ENCODE results near the gene RCOR1.

DNA sequence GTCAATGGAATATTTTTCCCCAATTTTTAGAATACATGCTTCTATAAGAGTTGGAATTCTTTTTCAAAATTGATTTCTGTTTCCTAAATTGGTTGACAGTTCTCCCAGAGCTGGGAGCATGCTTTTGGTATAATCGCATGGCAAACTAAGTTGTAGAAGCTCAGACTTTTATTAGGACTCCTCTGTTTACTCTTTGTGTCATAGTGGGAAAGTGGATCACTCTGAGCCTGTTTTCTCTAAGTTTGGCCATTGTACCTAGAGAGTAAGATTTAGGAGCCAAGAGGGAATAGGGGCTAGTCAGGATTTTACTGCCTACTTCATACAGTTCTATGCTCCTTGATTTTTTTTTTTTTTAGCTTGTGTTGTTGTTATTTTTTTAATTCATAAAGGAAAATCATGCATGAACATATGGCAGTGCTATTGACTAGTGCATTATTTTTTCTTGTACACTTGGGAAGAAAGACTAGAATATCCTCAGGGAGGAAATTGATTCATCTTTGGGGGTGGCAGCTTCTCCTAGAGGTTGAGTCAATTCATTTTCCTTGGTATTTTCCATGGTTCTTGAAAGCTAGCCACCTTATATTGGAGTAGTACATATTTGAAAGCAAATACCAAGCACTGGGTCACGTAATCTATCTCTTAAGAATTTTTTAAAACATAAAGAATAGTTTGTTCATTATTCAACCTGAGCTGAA, 107.1 kb downstream of the RCOR1 start:
- TF ChIP-seq CEBPB (IDR thresholded peaks at IDR 0.05; ENCODE audit: low read depth, low read length) (no peak), POLR2A (IDR thresholded peaks at IDR 0.05; ENCODE audit: control extremely low read depth in 1 of 2, low read depth in 2 of 2, low read length in 2 of 2) (no peak)
- TF ChIP-seq, protein P1, sequence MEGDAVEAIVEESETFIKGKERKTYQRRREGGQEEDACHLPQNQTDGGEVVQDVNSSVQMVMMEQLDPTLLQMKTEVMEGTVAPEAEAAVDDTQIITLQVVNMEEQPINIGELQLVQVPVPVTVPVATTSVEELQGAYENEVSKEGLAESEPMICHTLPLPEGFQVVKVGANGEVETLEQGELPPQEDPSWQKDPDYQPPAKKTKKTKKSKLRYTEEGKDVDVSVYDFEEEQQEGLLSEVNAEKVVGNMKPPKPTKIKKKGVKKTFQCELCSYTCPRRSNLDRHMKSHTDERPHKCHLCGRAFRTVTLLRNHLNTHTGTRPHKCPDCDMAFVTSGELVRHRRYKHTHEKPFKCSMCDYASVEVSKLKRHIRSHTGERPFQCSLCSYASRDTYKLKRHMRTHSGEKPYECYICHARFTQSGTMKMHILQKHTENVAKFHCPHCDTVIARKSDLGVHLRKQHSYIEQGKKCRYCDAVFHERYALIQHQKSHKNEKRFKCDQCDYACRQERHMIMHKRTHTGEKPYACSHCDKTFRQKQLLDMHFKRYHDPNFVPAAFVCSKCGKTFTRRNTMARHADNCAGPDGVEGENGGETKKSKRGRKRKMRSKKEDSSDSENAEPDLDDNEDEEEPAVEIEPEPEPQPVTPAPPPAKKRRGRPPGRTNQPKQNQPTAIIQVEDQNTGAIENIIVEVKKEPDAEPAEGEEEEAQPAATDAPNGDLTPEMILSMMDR (IDR thresholded peaks at IDR 0.05; ENCODE audit: control extremely low read depth in 1 of 3, insufficient read depth in 1 of 3, low read depth in 1 of 3, low read length in 3 of 3): no peak
